Vagina (tissue), 2 donors: ENCODE data around the gene PRSS33.

Experiments used
- POLR2AphosphoS5 ChIP-seq, 2 donors: sonication (generic); formaldehyde crosslinking; IDR thresholded peaks; one replicate each; pipeline ENCODE4 v1.9.0; 2017; ENCODE audit warnings: antibody characterized with exemption in 2 of 2, mild to moderate bottlenecking in 2 of 2, low read depth in 1 of 2; ENCODE audit not compliant: insufficient read depth in 1 of 2
- TF ChIP-seq, protein P1 (sequence below), 3 experiments: fragments of 450-650 bp in 2 of 3; fragments of 200-600 bp in 1 of 3; sonication (generic) in 1 of 3; IDR thresholded peaks; one replicate each; pipeline ENCODE4 v1.5.1; 2017 to 2019; ENCODE audit warnings: antibody characterized with exemption in 3 of 3, mild to moderate bottlenecking in 2 of 3, moderate library complexity in 2 of 3

DNA sequence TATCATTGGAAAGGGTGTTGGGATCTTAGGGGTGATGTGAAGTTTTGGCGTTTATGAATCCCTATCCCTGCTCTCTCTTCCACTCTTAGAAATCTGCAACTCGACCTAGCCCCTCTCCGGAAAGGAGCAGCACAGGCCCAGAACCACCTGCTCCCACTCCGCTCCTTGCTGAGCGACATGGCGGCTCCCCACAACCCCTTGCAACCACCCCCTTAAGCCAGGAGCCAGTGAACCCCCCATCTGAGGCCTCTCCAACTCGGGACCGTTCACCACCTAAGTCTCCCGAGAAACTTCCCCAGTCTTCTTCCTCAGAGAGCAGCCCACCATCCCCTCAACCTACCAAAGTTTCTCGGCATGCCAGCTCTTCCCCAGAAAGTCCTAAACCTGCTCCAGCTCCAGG lies 25.9 kb downstream of the PRSS33 start:
- TF ChIP-seq, protein P1, sequence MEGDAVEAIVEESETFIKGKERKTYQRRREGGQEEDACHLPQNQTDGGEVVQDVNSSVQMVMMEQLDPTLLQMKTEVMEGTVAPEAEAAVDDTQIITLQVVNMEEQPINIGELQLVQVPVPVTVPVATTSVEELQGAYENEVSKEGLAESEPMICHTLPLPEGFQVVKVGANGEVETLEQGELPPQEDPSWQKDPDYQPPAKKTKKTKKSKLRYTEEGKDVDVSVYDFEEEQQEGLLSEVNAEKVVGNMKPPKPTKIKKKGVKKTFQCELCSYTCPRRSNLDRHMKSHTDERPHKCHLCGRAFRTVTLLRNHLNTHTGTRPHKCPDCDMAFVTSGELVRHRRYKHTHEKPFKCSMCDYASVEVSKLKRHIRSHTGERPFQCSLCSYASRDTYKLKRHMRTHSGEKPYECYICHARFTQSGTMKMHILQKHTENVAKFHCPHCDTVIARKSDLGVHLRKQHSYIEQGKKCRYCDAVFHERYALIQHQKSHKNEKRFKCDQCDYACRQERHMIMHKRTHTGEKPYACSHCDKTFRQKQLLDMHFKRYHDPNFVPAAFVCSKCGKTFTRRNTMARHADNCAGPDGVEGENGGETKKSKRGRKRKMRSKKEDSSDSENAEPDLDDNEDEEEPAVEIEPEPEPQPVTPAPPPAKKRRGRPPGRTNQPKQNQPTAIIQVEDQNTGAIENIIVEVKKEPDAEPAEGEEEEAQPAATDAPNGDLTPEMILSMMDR (IDR thresholded peaks at IDR 0.05), result no peak
- TF ChIP-seq POLR2AphosphoS5 (IDR thresholded peaks at IDR 0.05; ENCODE audit: insufficient read depth in 1 of 2, low read depth in 1 of 2), result no peak
